Hematopoietic multipotent progenitor cell treated with erythropoietin and hydrocortisone succinate and interleukin-3 and kit ligand, for 4 days (in vitro differentiated cells): ENCODE data around the gene FAM83E.

Experiments used
- DNase-seq: peaks from one replicate; pipeline ENCODE4 v3.0.0-alpha.2; 2015

Gene FAM83E

GRCh38 chr19:48571378-48572162, 43.3 kb downstream of the FAM83E start:
- no peak for DNase-seq

DNA sequence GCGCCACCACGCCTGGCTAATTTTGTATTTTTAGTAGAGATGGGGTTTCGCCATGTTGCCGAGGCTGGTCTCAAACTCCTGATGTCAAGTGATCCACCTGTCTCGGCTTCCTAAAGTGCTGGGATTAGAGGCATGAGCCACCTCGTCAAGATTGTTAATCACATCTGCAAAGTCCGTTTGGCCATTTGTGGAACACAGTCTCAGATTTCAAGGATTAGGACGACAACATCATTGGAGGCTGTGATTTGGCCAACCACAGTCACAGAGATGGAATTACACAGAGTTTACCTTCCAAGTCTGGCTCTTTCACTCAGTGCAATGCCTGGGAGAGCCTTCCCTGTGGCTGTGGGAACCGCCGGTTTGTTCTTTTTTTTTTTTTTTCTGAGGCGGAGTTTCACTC, 45.1 kb downstream of the FAM83E start:
- DNase-seq = no peak

DNA sequence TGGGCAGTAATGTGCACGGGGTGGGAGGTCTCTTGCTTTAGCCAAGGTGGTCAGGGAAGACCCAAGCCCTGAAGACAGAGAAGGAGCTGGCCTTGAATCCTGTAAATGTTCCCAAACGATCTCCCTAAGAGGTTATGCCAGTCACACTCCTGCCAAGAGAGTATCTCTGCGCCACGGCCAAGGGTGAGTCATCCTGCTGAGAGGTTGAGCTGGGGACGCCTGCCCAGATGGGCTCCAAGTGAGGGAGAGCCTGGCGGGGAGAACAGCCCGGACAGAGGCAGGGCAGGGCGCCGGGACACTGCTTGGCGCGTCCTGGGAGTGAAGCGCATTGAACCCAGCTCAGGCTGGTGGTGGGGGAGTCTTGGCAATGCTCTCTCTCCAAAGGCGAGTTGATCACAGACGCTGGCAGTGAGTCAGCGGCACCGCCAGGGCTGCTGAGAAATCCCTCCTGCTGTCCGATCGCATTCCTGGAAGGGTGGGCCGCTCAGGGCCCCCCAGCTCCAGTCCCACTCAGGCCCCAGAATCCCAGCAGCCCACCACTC, 46.5 kb downstream of the FAM83E start:
- peak; percentile 58 for DNase-seq

GRCh38 chr19:48565090-48565489, 49.8 kb downstream of the FAM83E start:
- no peak for DNase-seq
